Measurements from ENCODE around the gene OGFR.

OGFR gene

DNA sequence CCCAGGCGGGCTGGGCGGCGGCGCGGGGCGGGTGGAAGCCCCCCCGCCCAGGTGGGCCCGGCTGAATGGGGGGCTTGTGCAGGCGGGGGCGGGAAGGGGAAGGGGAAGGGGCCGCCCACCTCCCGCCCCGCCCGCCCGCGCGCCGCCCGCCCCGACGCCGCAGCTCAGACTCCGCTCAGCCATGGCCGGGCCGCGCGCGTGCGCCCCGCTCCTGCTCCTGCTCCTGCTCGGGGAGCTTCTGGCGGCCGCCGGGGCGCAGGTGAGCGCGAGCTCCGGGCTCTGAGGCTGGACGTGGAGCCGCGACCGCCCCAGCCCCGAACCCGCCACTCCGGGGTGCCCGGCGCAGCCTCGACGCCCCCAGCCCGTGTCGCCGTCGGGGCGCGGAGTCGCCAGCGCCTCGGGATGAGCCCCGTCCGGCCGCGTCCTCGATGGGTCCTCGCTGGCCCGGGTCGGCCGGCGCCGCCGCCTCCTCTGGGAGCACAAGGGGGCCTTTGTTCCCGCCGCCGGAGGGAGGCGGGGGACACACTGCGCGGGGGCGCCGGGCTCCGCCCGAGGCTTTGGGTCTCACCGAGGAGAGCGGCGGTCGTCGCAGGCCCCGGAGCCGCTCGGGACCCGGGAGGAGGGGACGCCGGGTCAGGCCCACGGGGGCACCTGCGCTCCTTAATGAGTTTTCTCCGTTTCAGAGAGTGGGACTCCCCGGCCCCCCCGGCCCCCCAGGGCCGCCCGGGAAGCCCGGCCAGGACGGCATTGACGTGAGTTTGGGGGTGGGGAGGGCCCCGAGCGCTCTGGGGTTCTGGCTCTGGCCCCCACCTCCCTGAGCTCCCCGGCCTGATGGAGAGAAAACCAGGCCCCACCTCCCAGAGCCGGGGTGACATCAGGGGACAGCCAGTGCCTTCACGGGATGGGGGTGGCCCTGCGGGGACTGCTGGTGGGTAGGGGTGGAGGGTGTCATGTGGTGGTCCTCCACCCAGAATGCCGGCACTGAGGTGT is 12.5 kb downstream of the OGFR start, which contains the start of gene COL9A3:
Gene COL9A3, plus strand, starts transcription at position 167 of the 990 bp plus-strand sequence. Its CDS starts 15 bp downstream, at position 182.
- no peak for DNase-seq

- no peak for DNase-seq
These were observed 13.4 kb downstream of the OGFR start for GRCh38 chr20:62817975-62818591.

DNA sequence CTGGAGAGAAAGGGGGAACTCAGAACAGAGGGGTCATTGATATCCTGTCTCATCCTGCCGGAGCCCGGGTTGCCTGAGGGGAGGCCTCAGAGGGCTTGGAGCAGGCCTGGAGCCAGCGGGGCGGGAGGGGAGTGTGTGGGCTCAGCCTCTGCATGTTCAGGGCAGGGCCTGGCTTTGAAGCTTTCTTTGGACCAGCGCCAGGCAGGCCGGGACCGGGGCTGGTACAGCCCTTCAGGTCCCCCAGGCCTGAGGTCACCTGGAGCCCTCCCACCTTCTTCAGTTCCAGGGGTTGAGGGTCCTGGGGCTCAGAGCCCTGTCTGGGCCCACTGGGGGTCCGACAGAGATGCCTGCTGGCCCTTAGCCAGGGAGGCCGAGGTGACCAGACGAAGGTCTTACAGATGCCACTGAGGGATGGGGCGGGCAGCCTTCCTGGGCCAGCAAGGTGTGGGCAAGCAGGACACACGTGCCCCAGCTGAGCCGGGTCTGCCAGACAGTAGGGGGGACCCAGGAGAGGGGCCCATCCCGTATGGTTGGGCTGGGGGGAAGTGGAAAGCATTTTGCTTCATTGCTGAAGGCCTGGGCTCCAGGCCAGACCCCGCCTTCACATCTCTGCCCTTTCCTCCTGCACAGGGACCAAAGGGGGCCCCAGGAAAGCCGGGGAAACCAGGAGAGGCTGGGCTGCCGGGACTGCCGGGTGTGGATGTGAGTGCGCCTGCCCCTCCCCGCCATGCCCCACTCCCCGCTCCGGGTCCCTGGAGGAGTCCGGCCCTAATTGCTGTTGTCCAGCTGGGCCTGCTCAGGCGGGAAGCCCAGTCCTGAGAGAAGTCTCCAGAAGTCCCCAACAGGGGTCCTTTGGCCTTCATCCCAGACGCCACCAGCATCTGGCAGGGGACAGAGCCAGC is 14.2 kb downstream of the OGFR start:
- no peak for DNase-seq

- DNase-seq: no peak
These were observed 15.0 kb downstream of the OGFR start for GRCh38 chr20:62819494-62820174.

DNA sequence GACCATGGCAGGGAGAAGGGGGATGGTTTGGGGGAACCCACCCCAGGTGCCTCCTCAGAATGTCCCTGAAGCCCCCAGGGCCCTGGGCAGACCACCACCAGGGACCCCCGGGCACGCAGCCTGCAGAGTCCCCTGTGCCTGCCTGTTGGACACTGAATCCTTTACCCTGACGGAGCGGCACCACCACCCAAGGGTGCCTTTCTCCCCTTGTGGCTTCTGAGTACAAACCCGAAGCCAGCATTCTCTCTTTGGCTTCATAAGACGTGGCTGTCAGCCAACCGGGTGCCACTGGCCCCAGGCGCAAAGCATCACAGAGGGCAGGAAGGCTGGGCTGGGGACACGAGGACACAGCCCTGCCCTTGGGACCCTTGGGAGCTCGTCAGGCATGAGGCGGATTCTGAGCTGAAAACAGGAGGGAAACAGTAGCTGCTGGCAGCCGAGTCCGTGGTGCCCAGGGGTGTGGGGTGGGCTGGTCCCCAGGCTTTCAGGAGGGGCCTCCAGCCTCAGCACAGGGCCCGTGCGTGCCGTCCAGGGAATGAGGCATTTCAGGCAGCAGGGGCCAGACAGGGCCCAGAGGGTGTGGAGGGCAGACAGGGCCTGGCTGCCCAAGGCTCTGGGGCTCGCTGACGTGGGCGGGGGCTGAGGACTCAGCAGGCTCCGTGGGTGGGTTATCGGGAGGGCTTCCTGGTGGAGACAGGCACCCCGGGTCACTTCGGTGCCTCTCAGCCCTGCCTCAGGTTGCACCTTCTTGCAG is 15.8 kb downstream of the OGFR start:
- no peak for DNase-seq

DNA sequence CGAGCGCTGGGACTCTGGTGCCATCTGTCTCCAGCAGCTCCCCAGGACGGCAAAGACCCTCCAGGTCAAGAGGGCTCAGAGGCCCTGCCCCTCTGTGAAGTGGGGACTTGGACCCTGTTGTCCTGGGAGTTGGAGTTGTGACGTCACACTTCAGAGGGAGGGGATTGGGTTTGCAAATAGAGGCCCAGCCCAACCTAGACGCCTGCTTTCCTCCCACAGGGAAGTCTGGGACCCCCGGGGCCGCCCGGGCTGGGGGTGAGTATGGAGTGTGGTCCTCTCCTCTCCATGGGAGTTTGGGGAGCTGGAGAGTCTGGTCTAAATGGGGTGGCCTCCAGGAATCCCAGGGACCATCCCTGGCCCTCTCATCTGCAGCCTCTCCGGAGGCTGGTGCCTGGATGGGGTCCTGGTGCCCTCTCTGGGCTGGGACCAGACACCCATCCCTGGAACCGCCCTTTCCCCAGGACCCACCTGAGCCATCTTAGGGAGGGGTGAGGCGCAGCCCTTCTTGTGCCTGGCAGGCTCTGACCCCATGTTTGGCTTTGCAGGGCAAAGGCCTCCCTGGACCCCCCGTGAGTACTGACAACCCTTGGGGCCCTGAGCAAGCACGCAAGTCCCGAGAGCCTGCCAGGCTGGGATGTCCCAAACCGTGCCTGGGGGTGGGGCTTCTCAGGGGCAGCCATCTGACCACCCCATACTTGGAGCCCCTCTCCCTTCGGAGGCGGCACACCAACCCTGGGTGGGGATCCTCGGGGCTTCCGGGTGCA is 16.5 kb downstream of the OGFR start:
- no peak for DNase-seq

GRCh38 chr20:62821726-62822210 is 17.1 kb downstream of the OGFR start:
- no peak for DNase-seq

- DNase-seq: no peak
These were observed 17.7 kb downstream of the OGFR start for GRCh38 chr20:62822239-62822787.

- DNase-seq: no peak
These were observed 18.4 kb downstream of the OGFR start for GRCh38 chr20:62822788-62823651.

DNA sequence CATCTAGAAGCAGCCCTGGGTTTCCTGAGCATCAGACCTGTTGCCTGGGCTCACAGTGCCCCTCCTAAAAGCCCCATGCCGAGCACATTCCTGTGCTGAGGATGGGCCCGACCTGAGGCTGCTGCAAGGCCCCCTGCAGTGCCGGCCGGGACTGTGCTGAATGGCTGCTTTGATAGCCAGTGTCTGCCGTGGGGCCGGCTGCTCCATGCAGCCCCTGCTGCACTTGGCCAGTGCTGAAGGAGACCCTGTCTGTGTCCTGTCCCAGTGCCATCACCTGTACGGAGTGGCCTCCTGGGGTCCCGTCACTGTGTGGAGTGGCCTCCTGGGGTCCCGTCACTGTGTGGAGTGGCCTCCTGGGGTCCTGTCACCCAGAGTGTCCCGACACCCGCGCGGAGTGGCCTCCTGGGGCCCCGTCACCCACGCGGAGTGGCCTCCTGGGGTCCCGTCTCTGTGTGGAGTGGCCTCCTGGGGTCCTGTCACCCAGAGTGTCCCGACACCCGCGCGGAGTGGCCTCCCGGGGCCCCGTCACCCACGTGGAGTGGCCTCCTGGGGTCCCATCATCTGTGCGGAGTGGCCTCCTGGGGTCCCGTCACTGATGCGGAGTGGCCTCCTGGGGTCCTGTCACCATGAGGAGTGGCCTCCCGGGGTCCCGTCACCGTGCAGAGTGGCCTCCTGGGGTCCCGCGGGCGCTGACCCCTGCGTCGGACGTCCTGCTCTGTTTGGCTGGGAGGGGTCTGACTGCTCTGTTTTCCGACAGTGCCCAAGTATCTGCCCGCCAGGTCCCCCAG is 19.2 kb downstream of the OGFR start:
- no peak for DNase-seq

DNA sequence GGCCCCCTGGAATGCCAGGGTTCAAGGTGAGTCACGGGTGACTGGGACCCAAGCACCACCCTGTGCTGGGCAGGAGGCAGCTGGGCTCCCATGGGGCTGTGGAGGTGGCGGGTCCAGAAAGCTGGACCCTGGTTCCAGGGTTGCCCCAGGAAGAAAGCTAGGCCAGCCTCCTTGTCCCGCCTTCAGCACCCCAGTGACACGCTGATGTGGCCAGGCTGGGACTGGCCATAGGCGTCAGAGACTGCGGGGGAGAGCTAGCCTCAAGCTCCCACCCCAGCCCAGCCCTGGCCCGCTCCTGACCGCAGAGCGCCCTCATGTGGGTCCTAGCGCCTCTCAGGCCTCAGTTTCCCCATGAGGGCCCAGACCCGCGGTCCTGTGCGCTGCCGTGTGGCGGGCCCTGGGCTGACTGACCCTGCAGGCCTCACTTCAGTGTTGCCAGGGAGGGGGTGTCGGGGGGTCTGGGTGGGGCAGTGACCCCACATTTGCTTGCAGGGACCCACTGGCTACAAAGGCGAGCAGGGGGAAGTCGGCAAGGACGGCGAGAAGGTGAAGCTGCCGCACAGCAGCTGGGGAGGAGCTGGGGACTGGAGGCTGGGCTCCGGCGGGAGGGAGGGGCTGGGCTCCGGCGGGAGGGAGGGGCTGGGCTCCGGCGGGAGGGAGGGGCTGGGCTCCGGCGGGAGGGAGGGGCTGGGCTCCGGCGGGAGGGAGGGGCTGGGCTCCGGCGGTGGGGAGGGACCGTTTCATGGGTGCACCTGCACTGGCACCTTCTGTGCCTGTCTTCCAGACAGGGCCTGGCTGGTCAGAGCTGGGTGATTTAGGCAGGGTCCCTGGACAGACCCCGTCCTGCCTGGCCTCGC is 20.1 kb downstream of the OGFR start:
- no peak for DNase-seq

- no peak for DNase-seq
These were observed 20.8 kb downstream of the OGFR start for GRCh38 chr20:62825333-62825985.

- no peak for DNase-seq
These were observed 21.5 kb downstream of the OGFR start for GRCh38 chr20:62825986-62826645.

DNA sequence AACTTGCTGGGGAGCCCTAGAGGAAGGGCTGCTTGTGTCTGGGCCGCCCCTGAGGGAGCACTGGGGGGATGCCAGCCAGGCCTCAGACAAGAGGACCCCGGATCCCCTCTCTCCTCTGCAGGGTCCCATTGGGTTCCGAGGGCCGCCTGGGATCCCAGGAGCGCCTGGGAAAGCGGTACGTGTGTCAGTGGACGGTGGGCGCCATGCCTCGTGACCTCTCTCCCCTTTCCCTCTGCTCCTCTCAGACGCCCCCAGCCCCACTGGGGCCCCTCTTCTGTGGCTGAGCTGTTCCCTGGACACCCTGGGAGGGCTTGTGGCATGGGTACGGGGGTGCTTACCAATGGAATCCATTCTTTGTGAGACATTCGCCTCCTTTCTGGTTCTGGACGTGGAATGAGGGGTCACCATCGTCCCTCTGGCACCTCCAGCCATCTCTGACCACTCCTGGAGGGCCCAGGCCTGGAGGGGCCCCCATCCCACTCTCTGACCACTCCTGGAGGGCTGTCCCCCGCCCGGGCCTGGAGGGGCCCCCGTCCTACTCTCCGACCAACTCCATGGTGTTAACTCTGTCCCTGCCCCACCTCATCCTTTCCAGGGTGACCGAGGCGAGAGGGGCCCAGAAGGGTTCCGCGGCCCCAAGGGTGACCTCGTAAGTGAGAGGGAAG is 22.1 kb downstream of the OGFR start:
- DNase-seq: no peak

GRCh38 chr20:62827311-62828038 is 22.8 kb downstream of the OGFR start:
- no peak for DNase-seq
